Muscle layer of duodenum (tissue), 2 donors: ENCODE data around the gene DDX24.

Experiments
- H3K27ac ChIP-seq: one replicate; pipeline ENCODE4 v1.7.0; 2013; ENCODE audit warnings: mild to moderate bottlenecking, low read length
- H3K27me3 ChIP-seq: one replicate; pipeline ENCODE4 v1.7.0; 2013; ENCODE audit warnings: low read depth, mild to moderate bottlenecking, control low read depth, low read length
- H3K36me3 ChIP-seq, 2 donors: one replicate each; pipeline ENCODE4 v1.7.0; 2013; ENCODE audit warnings: low read length in 2 of 2, control low read depth in 1 of 2, mild to moderate bottlenecking in 1 of 2; ENCODE audit not compliant: insufficient read depth in 2 of 2, control insufficient read depth in 1 of 2
- H3K4me1 ChIP-seq, 2 donors: one replicate each; pipeline ENCODE4 v1.7.0; 2013; ENCODE audit warnings: low read length in 2 of 2, mild to moderate bottlenecking in 2 of 2, control low read depth in 1 of 2, moderate library complexity in 1 of 2; ENCODE audit not compliant: insufficient read depth in 2 of 2, control insufficient read depth in 1 of 2
- H3K4me3 ChIP-seq, 2 donors: one replicate each; pipeline ENCODE4 v1.7.0; 2013; ENCODE audit warnings: low read length in 2 of 2, low read depth in 1 of 2, mild to moderate bottlenecking in 1 of 2
- H3K9me3 ChIP-seq, 2 donors: one replicate each; pipeline ENCODE4 v1.7.0; 2013; ENCODE audit warnings: low read length in 2 of 2, control low read depth in 1 of 2, mild to moderate bottlenecking in 1 of 2; ENCODE audit not compliant: control insufficient read depth in 1 of 2
- donor health status: healthy.

DDX24 gene

DNA sequence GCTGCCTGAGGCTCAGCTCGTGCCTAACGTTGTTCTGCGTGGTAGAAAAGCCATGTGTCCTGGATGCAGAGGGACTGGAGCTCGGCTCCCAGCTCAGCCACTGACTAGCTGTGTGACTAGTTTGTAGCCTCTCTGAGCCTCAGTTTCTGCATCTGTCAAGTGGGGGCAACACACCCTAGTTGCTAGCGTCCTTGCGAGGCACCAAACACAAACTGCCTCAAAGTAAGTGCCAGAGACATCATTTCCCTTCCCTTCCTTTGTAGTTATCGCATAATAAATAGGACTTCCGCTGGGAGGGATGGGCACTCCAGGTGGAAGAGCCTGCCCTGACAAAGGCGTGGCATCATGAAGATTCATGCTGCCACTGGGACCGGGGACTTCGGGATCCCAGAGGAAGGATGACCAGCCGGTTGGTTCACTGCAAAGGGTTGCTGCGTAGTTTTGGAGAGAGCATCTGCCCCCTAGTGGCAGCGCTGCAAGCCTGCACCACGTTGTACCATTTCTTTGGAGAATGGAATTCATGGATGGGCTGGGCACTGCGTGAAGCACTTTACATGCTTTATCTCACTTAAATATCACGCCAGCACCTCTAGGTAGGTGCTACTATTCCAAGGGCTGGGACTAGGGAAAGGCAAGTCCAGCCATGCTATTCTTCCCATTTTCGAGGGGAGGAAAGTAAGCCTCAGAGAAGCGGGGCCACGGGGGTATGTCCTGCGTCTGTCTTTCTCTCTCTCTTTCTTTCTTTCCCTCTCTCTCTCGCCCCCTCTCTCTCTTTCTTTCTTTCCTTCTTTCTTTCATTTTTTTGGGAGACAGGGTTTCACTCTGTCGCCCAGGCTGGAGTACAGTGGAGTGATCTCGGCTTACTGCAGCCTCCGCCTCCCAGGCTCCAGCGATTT is 79.3 kb downstream of the DDX24 start:
- Histone ChIP-seq H3K9me3 (no peaks in the 10 kb centered on the region), H3K4me1 (peaks cover 0 to 12% of the 10 kb centered on the region in 2 donors), H3K36me3 (no peaks in the 10 kb centered on the region), H3K27ac (no peak overlapping the region), H3K27me3 (no peaks in the 10 kb centered on the region), H3K4me3 (no peak overlapping the region)

DNA sequence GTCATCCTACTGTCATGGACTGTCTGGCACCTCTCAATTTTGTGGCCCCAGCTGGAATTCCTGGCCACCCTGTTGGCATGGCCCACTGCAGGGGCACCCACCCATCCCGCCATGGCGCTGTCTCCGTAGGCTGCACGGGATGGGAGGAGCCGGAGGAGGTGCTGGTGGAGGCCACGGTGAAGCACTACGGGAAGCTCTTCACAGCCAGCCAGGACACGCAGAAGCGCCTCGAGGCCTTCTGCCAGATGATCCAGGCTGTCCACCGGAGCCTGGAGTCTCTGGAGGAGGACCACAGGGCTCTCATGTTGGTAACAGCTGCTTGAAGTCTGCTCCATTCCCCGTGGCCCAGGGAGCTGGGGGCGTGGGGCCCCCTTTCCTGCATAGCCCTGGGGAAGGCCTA is 80.0 kb downstream of the DDX24 start:
- Histone ChIP-seq H3K27me3 (no peaks in the 10 kb centered on the region), H3K4me3 (no peak overlapping the region)

DNA sequence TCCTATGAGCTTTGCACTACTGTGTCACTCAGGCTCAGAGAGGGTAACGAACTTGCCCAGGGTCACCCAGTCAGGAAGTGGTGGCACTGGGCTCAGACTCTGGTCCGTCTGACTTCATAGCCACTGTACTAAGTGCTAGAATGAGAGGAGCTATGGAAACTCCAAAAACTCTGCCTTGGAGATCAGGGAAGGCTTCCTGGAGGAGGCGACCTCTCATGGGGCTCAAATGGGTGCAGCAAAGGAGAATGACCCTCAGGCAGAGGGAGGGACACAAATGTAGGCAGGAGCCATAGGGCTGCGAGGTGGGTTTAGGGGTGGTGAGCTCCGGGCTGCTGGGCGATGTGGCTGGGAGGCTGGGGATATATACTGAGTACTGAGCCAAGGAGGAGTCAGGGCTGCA is 80.7 kb downstream of the DDX24 start:
- no peaks in the 10 kb centered on the region for H3K9me3 ChIP-seq
- H3K4me1 ChIP-seq = peaks cover 0 to 16% of the 10 kb centered on the region in 2 donors
- no peaks in the 10 kb centered on the region for H3K27me3 ChIP-seq
- H3K27ac ChIP-seq = no peak overlapping the region
- no peak overlapping the region for H3K4me3 ChIP-seq
- H3K36me3 ChIP-seq = no peaks in the 10 kb centered on the region

More for the DNA sequence above, 80.0 kb downstream of the DDX24 start:
- Histone ChIP-seq H3K9me3 (no peaks in the 10 kb centered on the region), H3K36me3 (no peaks in the 10 kb centered on the region), H3K27ac (no peak overlapping the region), H3K4me1 (peaks cover 0 to 12% of the 10 kb centered on the region in 2 donors)

DNA sequence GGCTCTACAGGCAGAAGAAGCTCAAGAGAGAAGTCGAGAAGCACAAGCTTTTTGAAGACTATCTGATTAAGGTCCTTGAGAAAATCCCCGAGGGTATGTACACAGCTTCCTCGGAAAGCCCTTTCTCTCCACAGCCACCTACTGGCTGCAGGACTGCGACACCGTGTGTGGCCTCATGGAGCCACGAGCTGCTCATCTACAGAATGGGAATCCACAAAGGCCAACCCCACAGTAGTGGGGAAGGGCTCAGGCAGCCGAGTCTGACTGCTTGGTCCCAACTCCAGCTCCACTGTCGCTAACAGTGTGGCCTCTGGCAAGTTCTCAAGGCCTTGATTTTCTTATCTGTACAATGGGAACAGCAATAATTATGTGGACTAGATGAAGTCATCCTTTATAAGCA is 81.4 kb downstream of the DDX24 start:
- peaks cover 0 to 16% of the 10 kb centered on the region in 2 donors for H3K4me1 ChIP-seq
- no peak overlapping the region for H3K4me3 ChIP-seq
- no peak overlapping the region for H3K27ac ChIP-seq
- no peaks in the 10 kb centered on the region for H3K27me3 ChIP-seq
- H3K36me3 ChIP-seq = no peaks in the 10 kb centered on the region
- no peaks in the 10 kb centered on the region for H3K9me3 ChIP-seq

DNA sequence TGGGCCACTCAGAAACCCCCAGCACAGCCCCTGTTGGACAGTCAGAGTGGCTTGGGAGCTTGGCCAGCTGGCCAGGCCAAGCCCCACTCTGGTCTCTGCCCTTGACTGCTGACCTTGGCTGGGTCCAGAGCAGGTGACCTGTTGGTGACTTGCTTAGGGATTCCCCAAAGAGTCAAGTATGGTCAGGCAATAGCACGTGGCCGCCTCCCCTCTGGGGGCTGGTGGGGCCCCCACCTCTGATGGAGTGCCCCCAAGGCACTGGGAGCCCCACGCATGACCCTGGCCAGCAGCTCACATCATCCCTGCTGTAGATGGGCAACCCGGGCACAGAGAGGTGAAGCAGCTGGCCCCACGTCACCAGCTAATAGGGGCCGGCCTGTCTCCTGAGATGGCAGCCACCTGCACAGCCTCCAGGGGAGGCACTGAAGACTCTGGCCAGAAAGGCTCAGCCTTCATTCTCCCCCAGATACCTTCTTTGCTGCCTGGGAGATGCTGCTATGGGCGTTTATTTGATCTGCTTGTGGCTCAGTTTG is 82.1 kb downstream of the DDX24 start:
- Histone ChIP-seq H3K27me3 (no peaks in the 10 kb centered on the region), H3K4me3 (no peak overlapping the region), H3K9me3 (no peaks in the 10 kb centered on the region), H3K27ac (no peak overlapping the region), H3K36me3 (no peaks in the 10 kb centered on the region), H3K4me1 (peaks cover 0 to 16% of the 10 kb centered on the region in 2 donors)
